PC-9 (cell line): ENCODE measurements around the gene NECAB2. TPM values are rescaled to one million over a fixed set of nuclear protein-coding genes. Genes with fewer than 3 reads are reported as not detected.

Experiments
- BruUV-seq: library from RNA; stranded (reverse); fragments of 400-500 nt; replicated peaks from 2 replicates; lab custom pipeline; 2021; lab: Mats Ljungman, UMichigan
- CTCF ChIA-PET: fragments of 300-600 bp; sonication (Branson Sonifier 250); formaldehyde crosslinking; loops from one replicate; lab custom pipeline; 2022; ENCODE audit warnings: antibody characterized with exemption; lab: Charles Lee
- POLR2A ChIA-PET: fragments of 300-600 bp; sonication (Branson Sonifier 250); formaldehyde crosslinking; loops from one replicate; lab custom pipeline; 2022; ENCODE audit warnings: antibody characterized with exemption; ENCODE audit not compliant: unreplicated experiment; lab: Charles Lee
- DNase-seq, 2 experiments: peaks; one replicate each; pipeline versions ENCODE4 v3.0.0 to v3.0.0-alpha.2; 2015 to 2022; ENCODE audit warnings: mixed read lengths in 1 of 2
- H2AFZ ChIP-seq: fragments of 200-600 bp; sonication (generic); 2 replicates; pipeline ENCODE4 v1.8.1; 2017; ENCODE audit warnings: antibody characterized with exemption
- H3F3A ChIP-seq: fragments of 200-600 bp; sonication (generic); 2 replicates; pipeline ENCODE4 v1.8.1; 2017; ENCODE audit warnings: antibody characterized with exemption, mild to moderate bottlenecking, low read depth; ENCODE audit not compliant: insufficient read depth
- H3K27ac ChIP-seq: fragments of 200-600 bp; sonication (generic); 2 replicates; pipeline ENCODE4 v1.6.1; 2016; ENCODE audit warnings: mixed run types
- H3K27me3 ChIP-seq: fragments of 200-600 bp; sonication (generic); 2 replicates; pipeline ENCODE4 v1.6.1; 2016; ENCODE audit warnings: low read depth, mixed run types; ENCODE audit not compliant: insufficient read depth
- H3K36me3 ChIP-seq: fragments of 200-600 bp; sonication (generic); 2 replicates; pipeline ENCODE4 v1.6.1; 2016; ENCODE audit warnings: low read depth, mixed run types
- H3K4me1 ChIP-seq: fragments of 200-600 bp; sonication (generic); replicated peaks from 2 replicates; pipeline ENCODE4 v1.6.1; 2016; ENCODE audit warnings: mixed run types; ENCODE audit not compliant: insufficient read depth
- H3K4me2 ChIP-seq: fragments of 200-600 bp; sonication (generic); 2 replicates; pipeline ENCODE4 v1.6.1; 2017; ENCODE audit warnings: mixed run types
- H3K4me3 ChIP-seq: fragments of 200-600 bp; sonication (generic); 2 replicates; pipeline ENCODE4 v1.6.1; 2016; ENCODE audit warnings: mixed run types
- H3K79me2 ChIP-seq: fragments of 200-600 bp; sonication (generic); 2 replicates; pipeline ENCODE4 v1.6.1; 2017; ENCODE audit warnings: low read depth, mixed run types
- H3K9me2 ChIP-seq: fragments of 200-600 bp; sonication (generic); 2 replicates; pipeline ENCODE4 v1.8.1; 2017; ENCODE audit warnings: mild to moderate bottlenecking; ENCODE audit not compliant: insufficient read depth
- H3K9me3 ChIP-seq: fragments of 200-600 bp; sonication (generic); 2 replicates; pipeline ENCODE4 v1.8.1; 2016; ENCODE audit warnings: low read depth; ENCODE audit not compliant: insufficient read depth
- H4K20me1 ChIP-seq: fragments of 200-600 bp; sonication (generic); 2 replicates; pipeline ENCODE4 v1.8.1; 2017; ENCODE audit not compliant: insufficient read depth
- CTCF ChIP-seq: fragments of 200-600 bp; sonication (generic); conservative IDR thresholded peaks from 2 replicates; pipeline ENCODE4 v1.6.1; 2017; ENCODE audit warnings: mixed run types, antibody characterized with exemption, mild to moderate bottlenecking, moderate library complexity
- EZH2 ChIP-seq: fragments of 200-600 bp; sonication (generic); IDR thresholded peaks from 2 replicates; pipeline ENCODE4 v1.8.0; 2017; ENCODE audit warnings: antibody characterized with exemption, low read depth
- intact Hi-C: fragments of 100-400 bp; cut with micrococcal nuclease; formaldehyde crosslinking; loops from one replicate; pipeline ENCODE4 v1.10.0; 2022; ENCODE audit not compliant: unreplicated experiment
- total RNA-seq: library from RNA; stranded (reverse); gene quantifications from 2 replicates; pipeline ENCODE4 v1.2.3, GENCODE V29; 2021

NECAB2 gene
- total RNA-seq, 1 experiment from 2014 or later = 0.74 TPM

GRCh38 chr16:84045001-84045817, 77.2 kb downstream of the NECAB2 start:
- no peak for TF ChIP-seq CTCF
- TF ChIP-seq EZH2 = no peak
- Histone ChIP-seq H3K4me3 (no peak overlapping the region), H3K79me2 (no peaks in the 10 kb centered on the region), H2AFZ (no peak overlapping the region), H3K9me3 (no peaks in the 10 kb centered on the region), H3K4me1 (no peaks in the 10 kb centered on the region), H3F3A (no peaks in the 10 kb centered on the region), H3K27me3 (peaks cover 19% of the 10 kb centered on the region), H3K36me3 (no peaks in the 10 kb centered on the region), H3K4me2 (no peak overlapping the region), H3K27ac (no peak overlapping the region), H3K9me2 (no peaks in the 10 kb centered on the region), H4K20me1 (no peaks in the 10 kb centered on the region)
- POLR2A ChIA-PET = no interaction called here
- DNase-seq = no peak
- no TSS peak for BruUV-seq
- intact Hi-C loops = no loop called here
- CTCF ChIA-PET = no interaction called here

GRCh38 chr16:84045818-84046470, 77.9 kb downstream of the NECAB2 start:
- no peak for DNase-seq
- no peaks in the 10 kb centered on the region for H4K20me1 ChIP-seq
- CTCF ChIA-PET = no interaction called here
- H3K27me3 ChIP-seq = peaks cover 14% of the 10 kb centered on the region
- no peak overlapping the region for H3K4me2 ChIP-seq
- H3F3A ChIP-seq = no peaks in the 10 kb centered on the region
- H3K4me1 ChIP-seq = no peaks in the 10 kb centered on the region
- H3K79me2 ChIP-seq = no peaks in the 10 kb centered on the region
- BruUV-seq = no TSS peak
- no peak overlapping the region for H3K27ac ChIP-seq
- H3K4me3 ChIP-seq = no peak overlapping the region
- intact Hi-C loops = no loop called here
- POLR2A ChIA-PET = no interaction called here
- no peak overlapping the region for H2AFZ ChIP-seq
- no peaks in the 10 kb centered on the region for H3K9me3 ChIP-seq
- no peaks in the 10 kb centered on the region for H3K36me3 ChIP-seq
- no peaks in the 10 kb centered on the region for H3K9me2 ChIP-seq
- TF ChIP-seq CTCF (no peak), EZH2 (no peak)

GRCh38 chr16:84047206-84047605, 79.2 kb downstream of the NECAB2 start:
- H3K4me2 ChIP-seq = no peak overlapping the region
- CTCF ChIA-PET = interaction anchor here (0.5 kb wide), 1 partner anchor 138 kb away, joined by 3 read pairs; no protein-coding TSS in a partner anchor
- no TSS peak for BruUV-seq
- no peak overlapping the region for H3K27ac ChIP-seq
- H3K79me2 ChIP-seq = no peaks in the 10 kb centered on the region
- H4K20me1 ChIP-seq = no peaks in the 10 kb centered on the region
- no peaks in the 10 kb centered on the region for H3K4me1 ChIP-seq
- no peaks in the 10 kb centered on the region for H3K36me3 ChIP-seq
- intact Hi-C loops = no loop called here
- no peak for DNase-seq
- H3F3A ChIP-seq = no peaks in the 10 kb centered on the region
- no peak for TF ChIP-seq CTCF
- no peak for TF ChIP-seq EZH2
- POLR2A ChIA-PET = no interaction called here
- no peak overlapping the region for H3K4me3 ChIP-seq
- no peaks in the 10 kb centered on the region for H3K9me2 ChIP-seq
- 0 out of 2 replicates have a peak, but pooled peaks cover 2% of the 10 kb centered on the region for H3K27me3 ChIP-seq
- H3K9me3 ChIP-seq = no peaks in the 10 kb centered on the region
- no peak overlapping the region for H2AFZ ChIP-seq
